ENCODE measurements around the gene CDK3.
A peak's percentile ranks its signal among the peaks of the same experiment; 100 is the strongest.
"Not testable (repeated sequence)": the region's sequence is repeated elsewhere in the genome, so short reads cannot be mapped to it uniquely, and the experiment has no call there.

The CDK3 gene

DNA sequence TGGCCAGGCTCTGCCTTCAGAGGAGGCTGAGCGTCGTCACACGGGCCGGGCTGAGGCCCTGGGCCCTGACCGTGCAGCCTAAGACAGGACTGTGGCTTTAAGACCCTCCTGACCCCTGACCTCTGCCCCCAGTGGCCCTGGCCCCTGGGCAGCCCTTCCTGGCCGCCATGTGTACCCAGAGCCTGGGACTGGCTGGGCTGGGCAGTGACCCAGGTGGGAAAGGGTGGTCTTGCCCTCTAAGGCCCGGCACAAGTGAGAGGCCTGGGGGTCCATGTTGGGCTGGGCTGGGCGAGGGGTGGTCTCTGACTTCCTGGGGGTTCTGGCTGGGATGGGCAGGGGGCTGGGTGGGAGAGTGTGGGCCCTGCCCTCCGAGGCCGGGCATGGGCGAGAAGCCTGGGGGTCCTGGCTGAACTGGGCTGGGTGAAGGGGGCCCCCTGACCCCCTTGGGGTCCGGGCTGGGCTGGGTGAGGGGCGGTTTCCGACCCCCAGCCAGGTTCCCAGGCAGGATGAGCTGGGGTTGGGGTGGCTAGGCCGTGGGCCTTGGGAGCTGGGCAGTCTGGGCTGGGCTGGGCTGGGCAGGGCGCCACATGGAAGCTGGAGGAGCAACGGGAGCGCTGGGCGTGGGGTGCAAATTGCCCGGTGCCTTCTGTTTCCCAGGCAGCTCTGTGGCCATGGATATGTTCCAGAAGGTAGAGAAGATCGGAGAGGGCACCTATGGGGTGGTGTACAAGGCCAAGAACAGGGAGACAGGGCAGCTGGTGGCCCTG is at the start of gene CDK3:
CDK3 (plus strand) TSS at position 101 of the 767 bp plus-strand sequence; CDS start at position 672, 571 bp downstream.
- Mint-ChIP-seq H3K27ac (no peak within 1 kb of the TSS), H3K9me3 (no peaks in the 10 kb centered on the region), H3K4me3 (no peak within 1 kb of the TSS), H3K27me3 (ENCODE audit: low read depth) (no peaks in the 10 kb centered on the region), H3K4me1 (peaks cover 20% of the 10 kb centered on the region), H3K36me3 (ENCODE audit: low read depth) (peaks cover 19% of the 10 kb centered on the region)
- TF ChIP-seq CTCF (IDR thresholded peaks at IDR 0.05; ENCODE audit: unreplicated experiment in 3 of 3) = peak in 1 of 3 experiments; percentile 8

- H3K36me3 Mint-ChIP-seq (ENCODE audit: low read depth) = peaks cover 61% of the 10 kb centered on the region
- H3K9me3 Mint-ChIP-seq = no peaks in the 10 kb centered on the region
- no peaks in the 10 kb centered on the region for H3K27me3 Mint-ChIP-seq (ENCODE audit: low read depth)
- no peak overlapping the region for H3K4me3 Mint-ChIP-seq
- peaks cover 8% of the 10 kb centered on the region for H3K4me1 Mint-ChIP-seq
- no peak for TF ChIP-seq CTCF (IDR thresholded peaks at IDR 0.05; ENCODE audit: unreplicated experiment in 3 of 3)
- peak overlapping the region in 2 of 3 experiments; percentile 22 to 61 for H3K27ac Mint-ChIP-seq
Measured at GRCh38 chr17:75950855-75951554, 49.6 kb upstream of the CDK3 start.

GRCh38 chr17:75959051-75959838 is 41.4 kb upstream of the CDK3 start:
- H3K27ac Mint-ChIP-seq = peak overlapping the region in 1 of 3 experiments; percentile 5

GRCh38 chr17:75959839-75960511 is 40.7 kb upstream of the CDK3 start:
- Mint-ChIP-seq H3K4me1 (peaks cover 5% of the 10 kb centered on the region), H3K36me3 (ENCODE audit: low read depth) (peaks cover 40% of the 10 kb centered on the region), H3K27me3 (ENCODE audit: low read depth) (no peaks in the 10 kb centered on the region), H3K27ac (no peak overlapping the region), H3K4me3 (no peak overlapping the region), H3K9me3 (no peaks in the 10 kb centered on the region)
- no peak for TF ChIP-seq CTCF (IDR thresholded peaks at IDR 0.05; ENCODE audit: unreplicated experiment in 3 of 3)

More at GRCh38 chr17:75959051-75959838, 41.4 kb upstream of the CDK3 start:
- H3K4me3 Mint-ChIP-seq = no peak overlapping the region
- TF ChIP-seq CTCF (IDR thresholded peaks at IDR 0.05; ENCODE audit: unreplicated experiment in 3 of 3) = no peak
- peaks cover 5% of the 10 kb centered on the region for H3K4me1 Mint-ChIP-seq
- no peaks in the 10 kb centered on the region for H3K27me3 Mint-ChIP-seq (ENCODE audit: low read depth)
- H3K36me3 Mint-ChIP-seq (ENCODE audit: low read depth) = peaks cover 36% of the 10 kb centered on the region
- no peaks in the 10 kb centered on the region for H3K9me3 Mint-ChIP-seq

- H3K27ac Mint-ChIP-seq = no peak overlapping the region
- no peaks in the 10 kb centered on the region for H3K27me3 Mint-ChIP-seq (ENCODE audit: low read depth)
- TF ChIP-seq CTCF (IDR thresholded peaks at IDR 0.05; ENCODE audit: unreplicated experiment in 3 of 3) = no peak
- H3K4me1 Mint-ChIP-seq = no peaks in the 10 kb centered on the region
- no peaks in the 10 kb centered on the region for H3K9me3 Mint-ChIP-seq
- H3K36me3 Mint-ChIP-seq (ENCODE audit: low read depth) = peaks cover 34% of the 10 kb centered on the region
- H3K4me3 Mint-ChIP-seq = no peak overlapping the region
Measured at GRCh38 chr17:75965468-75965867, 35.2 kb upstream of the CDK3 start.

DNA sequence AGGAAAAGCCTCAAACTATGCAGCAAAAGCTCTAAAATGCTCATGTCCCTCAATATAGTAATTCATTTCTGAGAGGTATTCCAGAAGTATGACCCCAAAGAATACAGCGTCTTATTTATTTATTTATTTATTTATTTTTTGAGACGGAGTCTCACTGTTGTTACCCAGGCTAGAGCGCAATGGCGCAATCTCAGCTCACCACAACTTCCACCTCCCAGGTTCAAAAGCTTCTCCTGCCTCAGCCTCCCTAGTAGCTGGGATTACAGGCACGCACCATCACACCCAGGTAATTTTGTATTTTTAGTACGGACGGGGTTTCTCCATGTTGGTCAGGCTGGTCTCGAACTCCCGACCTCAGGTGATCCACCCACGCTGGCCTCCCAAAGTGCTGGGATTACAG is 31.6 kb upstream of the CDK3 start:
- H3K4me1 Mint-ChIP-seq; H3K27me3 Mint-ChIP-seq (ENCODE audit: low read depth); H3K9me3 Mint-ChIP-seq; H3K4me3 Mint-ChIP-seq; H3K27ac Mint-ChIP-seq: not testable (repeated sequence)
- peaks cover 51% of the 10 kb centered on the region for H3K36me3 Mint-ChIP-seq (ENCODE audit: low read depth)

Data from nephron (organoid).